Lung (tissue), 12 donors: ENCODE measurements around the gene C3orf38. TPM values are rescaled to one million over a fixed set of nuclear protein-coding genes. Genes with fewer than 3 reads are reported as not detected.

Experiments used
- ATAC-seq: fragments of 200-7000 bp; cut with Tn5 transposase; one replicate; pipeline ENCODE4 v1.9.1; 2020; ENCODE audit warnings: moderate number of reproducible peaks; ENCODE audit not compliant: insufficient read depth, low FRiP score
- DNase-seq, 3 donors: peaks; one replicate each; pipeline ENCODE4 v3.0.0-alpha.2; 2013 to 2017
- H3K27ac ChIP-seq, 2 donors: one replicate each; pipeline ENCODE4 v1.5.1; 2013; ENCODE audit warnings: mild to moderate bottlenecking in 2 of 2, moderate library complexity in 2 of 2, control low read depth in 1 of 2, inconsistent platforms in 1 of 2, low read depth in 1 of 2, low read length in 1 of 2
- H3K27me3 ChIP-seq, 3 donors: one replicate each; pipeline ENCODE4 v1.5.1; 2013; ENCODE audit warnings: low read length in 2 of 3; ENCODE audit not compliant: control insufficient read depth in 3 of 3, insufficient read depth in 3 of 3
- H3K36me3 ChIP-seq, 4 donors: one replicate each; pipeline ENCODE4 v1.5.1; 2013; ENCODE audit warnings: low read length in 4 of 4, mild to moderate bottlenecking in 1 of 4, moderate library complexity in 1 of 4; ENCODE audit not compliant: control insufficient read depth in 4 of 4, insufficient read depth in 4 of 4
- H3K4me1 ChIP-seq, 5 donors: one replicate each; pipeline ENCODE4 v1.5.1; 2013; ENCODE audit warnings: low read length in 5 of 5, mild to moderate bottlenecking in 2 of 5, moderate library complexity in 1 of 5; ENCODE audit not compliant: control insufficient read depth in 5 of 5, insufficient read depth in 5 of 5
- H3K4me3 ChIP-seq: one replicate; pipeline ENCODE4 v1.5.1; 2013; ENCODE audit warnings: mild to moderate bottlenecking, control low read depth, moderate library complexity
- H3K9ac ChIP-seq, 2 donors: one replicate each; pipeline ENCODE4 v1.5.1; 2013; ENCODE audit warnings: low read length in 2 of 2, control low read depth in 1 of 2; ENCODE audit not compliant: insufficient read depth in 1 of 2
- H3K9me3 ChIP-seq, 4 donors: one replicate each; pipeline ENCODE4 v1.5.1; 2013; ENCODE audit warnings: low read length in 3 of 4, mild to moderate bottlenecking in 1 of 4, moderate library complexity in 1 of 4; ENCODE audit not compliant: control insufficient read depth in 4 of 4, insufficient read depth in 3 of 4
- WGBS, 2 donors: extraction: QIAGEN DNeasy Blood & Tissue Kit; methylation state at CpG; one replicate each; pipeline ENCODE4 v1.1.7; 2013; 5-methylcytosine and 5-hydroxymethylcytosine counted together
- polyA plus RNA-seq, 2 donors: library from polyadenylated mRNA; stranded (reverse); fragments of 200-250 nt; gene quantifications; one replicate each; pipeline ENCODE4 v1.2.1, GENCODE V29; 2013
- total RNA-seq, 2 donors: library from RNA; depleted of rRNA in 1 of 2; stranded (reverse); fragments of >200 nt in 1 of 2; gene quantifications; one replicate each; pipeline ENCODE4 v1.2.1, GENCODE V29; 2014 to 2021
- TF ChIP-seq, protein P1 (sequence below): IDR thresholded peaks from 2 replicates; pipeline ENCODE4 v1.5.1; 2012; ENCODE audit warnings: mild to moderate bottlenecking; ENCODE audit errors: control extremely low read depth, extremely low read depth
- donor health status: control.
- donor health status: control.
- donor health status: Bipolar disorder and iron deficiency.
- donor health status: healthy.
- donor health status: DM: yes; HTN: yes; CAD: no.

The C3orf38 gene
- total and polyA plus RNA-seq, 4 donors = 6.2 to 36.7 (median 13.7) TPM

DNA sequence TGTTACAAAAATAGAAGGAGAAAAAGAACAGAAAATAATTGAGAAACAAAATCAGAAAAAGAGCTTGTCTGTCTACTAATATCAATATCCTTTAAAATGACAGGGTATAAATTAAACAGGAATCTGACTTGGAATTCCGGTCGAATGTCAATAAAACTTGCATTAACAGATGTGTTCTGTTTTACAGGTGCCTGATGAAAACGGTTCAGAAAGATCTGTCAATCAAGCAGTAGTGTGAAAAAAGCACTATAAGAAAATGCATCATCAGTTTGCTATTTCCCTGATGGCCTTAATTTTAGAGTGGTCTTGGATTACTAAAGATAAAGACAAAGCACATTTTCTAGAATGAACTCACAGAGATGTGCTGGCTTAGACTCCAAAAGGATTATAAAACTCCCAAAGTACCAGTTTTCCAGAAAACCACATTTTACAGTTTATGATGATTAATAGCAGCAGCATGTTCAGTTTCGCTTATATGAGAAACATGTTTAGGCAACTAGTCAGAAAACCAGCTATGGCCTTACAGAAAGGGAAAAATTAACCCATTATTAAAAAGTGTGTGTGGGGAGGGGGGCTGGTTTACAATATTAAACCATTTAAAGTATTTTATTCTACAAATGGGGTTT, 8.2 kb upstream of the C3orf38 start:
- no peak overlapping the region for H3K9ac ChIP-seq
- no peaks in the 10 kb centered on the region for H3K4me1 ChIP-seq
- no peak for DNase-seq
- no peak overlapping the region for H3K4me3 ChIP-seq
- WGBS, 2 donors = 69 to 79% methylated on average over 4 of the region's 4 CpGs
- no peaks in the 10 kb centered on the region for H3K9me3 ChIP-seq
- H3K27ac ChIP-seq = no peak overlapping the region
- ATAC-seq = no peak
- H3K36me3 ChIP-seq = peaks cover 2 to 30% (median 20%) of the 10 kb centered on the region in 4 donors
- H3K27me3 ChIP-seq = no peaks in the 10 kb centered on the region
- TF ChIP-seq, protein P1, sequence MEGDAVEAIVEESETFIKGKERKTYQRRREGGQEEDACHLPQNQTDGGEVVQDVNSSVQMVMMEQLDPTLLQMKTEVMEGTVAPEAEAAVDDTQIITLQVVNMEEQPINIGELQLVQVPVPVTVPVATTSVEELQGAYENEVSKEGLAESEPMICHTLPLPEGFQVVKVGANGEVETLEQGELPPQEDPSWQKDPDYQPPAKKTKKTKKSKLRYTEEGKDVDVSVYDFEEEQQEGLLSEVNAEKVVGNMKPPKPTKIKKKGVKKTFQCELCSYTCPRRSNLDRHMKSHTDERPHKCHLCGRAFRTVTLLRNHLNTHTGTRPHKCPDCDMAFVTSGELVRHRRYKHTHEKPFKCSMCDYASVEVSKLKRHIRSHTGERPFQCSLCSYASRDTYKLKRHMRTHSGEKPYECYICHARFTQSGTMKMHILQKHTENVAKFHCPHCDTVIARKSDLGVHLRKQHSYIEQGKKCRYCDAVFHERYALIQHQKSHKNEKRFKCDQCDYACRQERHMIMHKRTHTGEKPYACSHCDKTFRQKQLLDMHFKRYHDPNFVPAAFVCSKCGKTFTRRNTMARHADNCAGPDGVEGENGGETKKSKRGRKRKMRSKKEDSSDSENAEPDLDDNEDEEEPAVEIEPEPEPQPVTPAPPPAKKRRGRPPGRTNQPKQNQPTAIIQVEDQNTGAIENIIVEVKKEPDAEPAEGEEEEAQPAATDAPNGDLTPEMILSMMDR = no peak

DNA sequence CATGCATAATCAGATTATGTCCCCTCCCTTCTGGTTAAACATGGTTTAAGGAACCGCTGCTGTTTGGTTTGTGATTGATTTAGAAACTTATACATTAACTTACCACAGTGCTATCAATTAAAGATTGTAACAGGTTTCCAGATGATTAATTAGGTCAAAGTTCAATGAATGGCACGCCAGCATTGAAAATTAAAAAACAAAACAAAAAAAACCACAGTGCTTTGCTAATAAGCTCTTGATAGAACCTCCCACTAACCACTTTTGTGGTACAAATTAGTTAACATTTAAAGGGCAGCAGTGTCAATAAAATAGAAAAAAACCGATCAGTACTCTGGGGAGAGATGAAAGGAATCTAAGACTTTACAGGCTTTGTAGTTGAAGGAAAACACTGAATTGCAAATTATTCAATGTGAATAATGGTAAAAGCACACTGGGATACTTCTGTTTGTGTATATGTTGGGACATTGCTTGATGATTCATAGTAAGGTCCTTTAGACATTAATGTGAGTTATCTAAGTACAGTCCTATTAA, 7.6 kb upstream of the C3orf38 start:
- Histone ChIP-seq H3K9ac (no peak overlapping the region), H3K36me3 (peaks cover 2 to 26% (median 19%) of the 10 kb centered on the region in 4 donors), H3K27me3 (no peaks in the 10 kb centered on the region), H3K4me3 (no peak overlapping the region), H3K4me1 (no peaks in the 10 kb centered on the region), H3K9me3 (no peaks in the 10 kb centered on the region), H3K27ac (no peak overlapping the region)
- TF ChIP-seq, protein P1 = no peak
- no peak for ATAC-seq
- WGBS, 2 donors = 83 to 89% methylated on average over 3 of the region's 3 CpGs
- no peak for DNase-seq

DNA sequence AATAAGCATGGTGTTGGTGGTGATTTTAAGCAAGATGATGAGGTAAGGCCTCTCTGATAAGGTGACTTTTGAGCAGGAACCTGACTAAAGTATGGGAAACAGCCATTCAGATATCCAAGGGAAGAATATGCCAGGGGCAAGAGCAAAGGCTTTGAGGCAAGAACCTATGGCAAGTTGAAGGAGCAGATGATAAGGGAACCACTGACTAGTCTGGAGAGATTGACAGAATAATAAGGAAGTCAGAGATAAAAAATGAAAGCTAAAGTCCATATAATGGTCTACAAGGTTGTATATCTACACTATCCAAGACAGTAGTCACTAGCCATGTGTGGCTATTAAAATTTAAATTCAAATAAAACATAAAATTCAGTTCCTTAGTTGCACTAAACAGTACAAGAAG, 2.5 kb upstream of the C3orf38 start:
- Histone ChIP-seq H3K9me3 (no peaks in the 10 kb centered on the region), H3K27me3 (no peaks in the 10 kb centered on the region), H3K9ac (no peak overlapping the region), H3K4me1 (peaks cover 0 to 14% (median 7%) of the 10 kb centered on the region in 5 donors), H3K4me3 (no peak overlapping the region), H3K36me3 (peaks cover 0 to 4% (median 0%) of the 10 kb centered on the region in 4 donors), H3K27ac (no peak overlapping the region)
- ATAC-seq (no peak), DNase-seq (no peak)
- TF ChIP-seq, protein P1 = no peak
